GM18511 (cell line): ENCODE data around the gene USF3.
"Not testable (repeated sequence)": the region's sequence is repeated elsewhere in the genome, so short reads cannot be mapped to it uniquely, and the experiment has no call there.

ENCODE experiments used
- ATAC-seq: cut with Tn5 transposase; IDR thresholded peaks from one replicate; pipeline ENCODE4 v1.9.1; 2021; ENCODE audit warnings: mild to moderate bottlenecking, moderate library complexity; ENCODE audit not compliant: unreplicated experiment

Gene USF3

GRCh38 chr3:113659101-113659541, 37.3 kb downstream of the USF3 start:
- no peak for ATAC-seq

GRCh38 chr3:113658107-113658506, 38.3 kb downstream of the USF3 start:
- ATAC-seq: no peak

GRCh38 chr3:113654851-113655250, 41.6 kb downstream of the USF3 start:
- ATAC-seq: no peak

GRCh38 chr3:113654310-113654709, 42.1 kb downstream of the USF3 start:
- ATAC-seq: no peak

GRCh38 chr3:113649174-113649845, 47.1 kb downstream of the USF3 start:
- no peak for ATAC-seq

GRCh38 chr3:113648524-113648923, 47.9 kb downstream of the USF3 start:
- ATAC-seq: no peak

- no peak for ATAC-seq
These were observed 52.9 kb downstream of the USF3 start for GRCh38 chr3:113643583-113643982.

- no peak for ATAC-seq
These were observed 57.5 kb downstream of the USF3 start for GRCh38 chr3:113638910-113639309.

- ATAC-seq: no peak
These were observed 58.7 kb downstream of the USF3 start for GRCh38 chr3:113637756-113638155.

GRCh38 chr3:113636034-113636433, 60.4 kb downstream of the USF3 start:
- not testable (repeated sequence) for ATAC-seq

GRCh38 chr3:113634782-113635474, 61.5 kb downstream of the USF3 start:
- ATAC-seq: no peak

- peak; percentile 11 for ATAC-seq
These were observed 64.9 kb downstream of the USF3 start for GRCh38 chr3:113631573-113631972.

GRCh38 chr3:113630956-113631542, 65.4 kb downstream of the USF3 start:
- ATAC-seq: peak; percentile 69

- ATAC-seq: no peak
These were observed 66.6 kb downstream of the USF3 start for GRCh38 chr3:113629584-113630421.

GRCh38 chr3:113628788-113629187, 67.7 kb downstream of the USF3 start:
- no peak for ATAC-seq

GRCh38 chr3:113628316-113628715, 68.1 kb downstream of the USF3 start:
- no peak for ATAC-seq

- ATAC-seq: no peak
These were observed 69.7 kb downstream of the USF3 start for GRCh38 chr3:113626503-113627371.

- no peak for ATAC-seq
These were observed 70.6 kb downstream of the USF3 start for GRCh38 chr3:113625834-113626233.

- ATAC-seq: no peak
These were observed 72.6 kb downstream of the USF3 start for GRCh38 chr3:113623811-113624210.

GRCh38 chr3:113623324-113623723, 73.1 kb downstream of the USF3 start:
- ATAC-seq: no peak
